Measurements from ENCODE around the gene TAF4B.

TAF4B gene

GRCh38 chr18:26226229-26227050 is at the start of gene TAF4B:
Gene TAF4B (plus strand): TSS chr18:26226445. CDS start chr18:26226934, 489 bp downstream.
- Histone ChIP-seq H3K27ac (ENCODE audit: low read length) (peak within 1 kb of the TSS; percentile 31), H2AFZ (ENCODE audit: low read depth, low read length) (peak within 1 kb of the TSS; percentile 100), H4K20me1 (ENCODE audit: insufficient read depth, low read length) (peaks cover 21% of the 10 kb centered on the region; the same call in 1 of the 2 replicates), H3K36me3 (replicated peaks; ENCODE audit: low read depth, low read length) (peaks cover 4% of the 10 kb centered on the region), H3K4me1 (ENCODE audit: low read length) (peaks cover 18% of the 10 kb centered on the region), H3K79me2 (ENCODE audit: low read length) (peaks cover 45% of the 10 kb centered on the region), H3K27me3 (ENCODE audit: low read depth, low read length) (peaks cover 12% of the 10 kb centered on the region; the same call in 1 of the 2 replicates), H3K9ac (ENCODE audit: low read length) (peak within 1 kb of the TSS; percentile 72), H3K9me3 (ENCODE audit: insufficient read depth, low read length) (no peaks in the 10 kb centered on the region), H3K4me3 (ENCODE audit: low read length) (peak within 1 kb of the TSS; percentile 84), H3K4me2 (ENCODE audit: low read length) (peak within 1 kb of the TSS; percentile 96)
- TF ChIP-seq EZH2phosphoT487 (IDR thresholded peaks at IDR 0.05; ENCODE audit: low read depth), result no peak
- TF ChIP-seq CTCF (IDR thresholded peaks at IDR 0.05; ENCODE audit: low read depth, low read length), result no peak

- Histone ChIP-seq H3K9me3 (ENCODE audit: insufficient read depth, low read length) (no peaks in the 10 kb centered on the region), H2AFZ (ENCODE audit: low read depth, low read length) (peak overlapping the region; percentile 29; the same call in 1 of the 2 replicates), H3K27ac (ENCODE audit: low read length) (no peak overlapping the region), H3K9ac (ENCODE audit: low read length) (no peak overlapping the region), H3K79me2 (ENCODE audit: low read length) (no peaks in the 10 kb centered on the region), H3K4me2 (ENCODE audit: low read length) (peak overlapping the region; percentile 2; the same call in 1 of the 2 replicates), H3K4me1 (ENCODE audit: low read length) (peaks cover 4% of the 10 kb centered on the region; the same call in 1 of the 2 replicates), H3K4me3 (ENCODE audit: low read length) (no peak overlapping the region), H3K27me3 (ENCODE audit: low read depth, low read length) (no peaks in the 10 kb centered on the region), H3K36me3 (replicated peaks; ENCODE audit: low read depth, low read length) (no peaks in the 10 kb centered on the region), H4K20me1 (ENCODE audit: insufficient read depth, low read length) (no peaks in the 10 kb centered on the region)
- TF ChIP-seq EZH2phosphoT487 (IDR thresholded peaks at IDR 0.05; ENCODE audit: low read depth) (no peak), CTCF (IDR thresholded peaks at IDR 0.05; ENCODE audit: low read depth, low read length) (no peak)
Measured at GRCh38 chr18:26181343-26181826, 44.9 kb upstream of the TAF4B start.

GRCh38 chr18:26183395-26184112 is 42.7 kb upstream of the TAF4B start:
- no peaks in the 10 kb centered on the region for H3K36me3 ChIP-seq (replicated peaks; ENCODE audit: low read depth, low read length)
- H3K4me2 ChIP-seq (ENCODE audit: low read length), result no peak overlapping the region
- H3K9ac ChIP-seq (ENCODE audit: low read length), result no peak overlapping the region
- no peak overlapping the region for H3K4me3 ChIP-seq (ENCODE audit: low read length)
- no peaks in the 10 kb centered on the region for H3K79me2 ChIP-seq (ENCODE audit: low read length)
- H3K27ac ChIP-seq (ENCODE audit: low read length), result no peak overlapping the region
- H3K27me3 ChIP-seq (ENCODE audit: low read depth, low read length), result no peaks in the 10 kb centered on the region
- H3K4me1 ChIP-seq (ENCODE audit: low read length), result peaks cover 4% of the 10 kb centered on the region; the same call in 1 of the 2 replicates
- no peak overlapping the region for H2AFZ ChIP-seq (ENCODE audit: low read depth, low read length)
- no peaks in the 10 kb centered on the region for H4K20me1 ChIP-seq (ENCODE audit: insufficient read depth, low read length)
- H3K9me3 ChIP-seq (ENCODE audit: insufficient read depth, low read length), result no peaks in the 10 kb centered on the region
- TF ChIP-seq EZH2phosphoT487 (IDR thresholded peaks at IDR 0.05; ENCODE audit: low read depth) (no peak), CTCF (IDR thresholded peaks at IDR 0.05; ENCODE audit: low read depth, low read length) (no peak)

- H3K4me3 ChIP-seq (ENCODE audit: low read length), result no peak overlapping the region
- no peaks in the 10 kb centered on the region for H3K9me3 ChIP-seq (ENCODE audit: insufficient read depth, low read length)
- H4K20me1 ChIP-seq (ENCODE audit: insufficient read depth, low read length), result no peaks in the 10 kb centered on the region
- H2AFZ ChIP-seq (ENCODE audit: low read depth, low read length), result no peak overlapping the region
- TF ChIP-seq EZH2phosphoT487 (IDR thresholded peaks at IDR 0.05; ENCODE audit: low read depth) (no peak), CTCF (IDR thresholded peaks at IDR 0.05; ENCODE audit: low read depth, low read length) (peak; percentile 22; the same call in 1 of the 2 replicates)
- H3K27me3 ChIP-seq (ENCODE audit: low read depth, low read length), result no peaks in the 10 kb centered on the region
- H3K4me1 ChIP-seq (ENCODE audit: low read length), result peaks cover 4% of the 10 kb centered on the region; the same call in 1 of the 2 replicates
- H3K36me3 ChIP-seq (replicated peaks; ENCODE audit: low read depth, low read length), result no peaks in the 10 kb centered on the region
- no peaks in the 10 kb centered on the region for H3K79me2 ChIP-seq (ENCODE audit: low read length)
- H3K4me2 ChIP-seq (ENCODE audit: low read length), result no peak overlapping the region
- H3K27ac ChIP-seq (ENCODE audit: low read length), result no peak overlapping the region
- no peak overlapping the region for H3K9ac ChIP-seq (ENCODE audit: low read length)
Measured at GRCh38 chr18:26185267-26185666, 41.0 kb upstream of the TAF4B start.
